Measurements from ENCODE around the gene TSACC. TPM values are rescaled to one million over a fixed set of nuclear protein-coding genes. Genes with fewer than 3 reads are reported as not detected.

Gene TSACC
- total and polyA plus RNA-seq, 5 donors from 2014 or later: 0.39 TPM; not detected in 4

DNA sequence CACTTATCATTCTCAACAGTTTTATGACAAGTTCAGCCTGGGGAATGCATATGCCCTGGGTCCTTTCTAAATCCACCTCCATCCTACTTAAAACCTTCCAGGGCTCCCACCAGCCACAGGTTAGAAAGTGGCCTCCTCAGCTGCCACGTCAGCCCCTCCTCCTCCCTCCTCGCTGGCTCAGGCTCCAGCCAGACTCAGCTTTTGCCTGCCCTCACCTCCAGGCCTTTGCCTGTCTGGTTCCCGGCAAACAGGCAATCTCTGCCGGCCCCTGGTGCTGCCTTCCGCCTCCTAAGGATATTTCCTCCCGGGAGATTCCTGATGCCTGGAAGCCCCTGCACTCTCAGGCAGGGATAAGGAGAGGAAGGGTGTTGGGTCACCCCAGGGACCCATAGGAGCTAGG, 40.2 kb downstream of the TSACC start:
- Mint-ChIP-seq H3K27ac (no peak overlapping the region), H3K4me3 (no peak overlapping the region), H3K27me3 (peaks cover 21% of the 10 kb centered on the region), H3K4me1 (no peaks in the 10 kb centered on the region), H3K36me3 (no peaks in the 10 kb centered on the region), H3K9me3 (peaks cover 0 to 1% (median 0%) of the 10 kb centered on the region in 7 donors)
- H3K27me3 ChIP-seq (ENCODE audit: control insufficient read depth, insufficient read depth, low read length): peaks cover 2% of the 10 kb centered on the region
- ATAC-seq (ENCODE audit: low read depth in 2 of 2) (no peak), DNase-seq (no peak)
- no peaks in the 10 kb centered on the region for H3K9me3 ChIP-seq (ENCODE audit: control insufficient read depth in 2 of 2, low read length in 2 of 2)
- H3K27ac ChIP-seq (ENCODE audit: insufficient read depth, low read length, poor library complexity, severe bottlenecking): no peak overlapping the region
- H3K4me3 ChIP-seq (ENCODE audit: low read depth, low read length): no peak overlapping the region
- H3K4me1 ChIP-seq (ENCODE audit: control insufficient read depth, insufficient read depth, low read length, poor library complexity, severe bottlenecking): no peaks in the 10 kb centered on the region
- no peaks in the 10 kb centered on the region for H3K36me3 ChIP-seq (ENCODE audit: control insufficient read depth, insufficient read depth, low read length)

- Histone ChIP-seq H3K4me3 (ENCODE audit: low read depth, low read length) (no peak overlapping the region), H3K4me1 (ENCODE audit: control insufficient read depth, insufficient read depth, low read length, poor library complexity, severe bottlenecking) (no peaks in the 10 kb centered on the region), H3K36me3 (ENCODE audit: control insufficient read depth, insufficient read depth, low read length) (no peaks in the 10 kb centered on the region), H3K27me3 (ENCODE audit: control insufficient read depth, insufficient read depth, low read length) (no peaks in the 10 kb centered on the region), H3K9me3 (ENCODE audit: control insufficient read depth in 2 of 2, low read length in 2 of 2) (no peaks in the 10 kb centered on the region), H3K27ac (ENCODE audit: insufficient read depth, low read length, poor library complexity, severe bottlenecking) (no peak overlapping the region)
- no peak overlapping the region for H3K27ac Mint-ChIP-seq
- no peak overlapping the region for H3K4me3 Mint-ChIP-seq
- peaks cover 0 to 1% (median 0%) of the 10 kb centered on the region in 7 donors for H3K9me3 Mint-ChIP-seq
- H3K27me3 Mint-ChIP-seq: peaks cover 16% of the 10 kb centered on the region
- H3K4me1 Mint-ChIP-seq: no peaks in the 10 kb centered on the region
- DNase-seq: no peak
- H3K36me3 Mint-ChIP-seq: no peaks in the 10 kb centered on the region
- no peak for ATAC-seq (ENCODE audit: low read depth in 2 of 2)
These were observed 41.3 kb downstream of the TSACC start for GRCh38 chr1:156379420-156380165.

- no peaks in the 10 kb centered on the region for H3K9me3 ChIP-seq (ENCODE audit: control insufficient read depth in 2 of 2, low read length in 2 of 2)
- no peak overlapping the region for H3K27ac Mint-ChIP-seq
- H3K9me3 Mint-ChIP-seq: no peaks in the 10 kb centered on the region
- peaks cover 0 to 8% (median 5%) of the 10 kb centered on the region in 4 donors for H3K4me1 Mint-ChIP-seq
- H3K36me3 ChIP-seq (ENCODE audit: control insufficient read depth, insufficient read depth, low read length): no peaks in the 10 kb centered on the region
- no peak for DNase-seq
- H3K27ac ChIP-seq (ENCODE audit: insufficient read depth, low read length, poor library complexity, severe bottlenecking): no peak overlapping the region
- H3K4me3 ChIP-seq (ENCODE audit: low read depth, low read length): no peak overlapping the region
- H3K4me1 ChIP-seq (ENCODE audit: control insufficient read depth, insufficient read depth, low read length, poor library complexity, severe bottlenecking): peaks cover 5% of the 10 kb centered on the region
- no peak overlapping the region for H3K4me3 Mint-ChIP-seq
- H3K27me3 Mint-ChIP-seq: peaks cover 28% of the 10 kb centered on the region
- no peaks in the 10 kb centered on the region for H3K27me3 ChIP-seq (ENCODE audit: control insufficient read depth, insufficient read depth, low read length)
- no peak for ATAC-seq (ENCODE audit: low read depth in 2 of 2)
- no peaks in the 10 kb centered on the region for H3K36me3 Mint-ChIP-seq
These were observed 44.2 kb downstream of the TSACC start for GRCh38 chr1:156382561-156382960.

DNA sequence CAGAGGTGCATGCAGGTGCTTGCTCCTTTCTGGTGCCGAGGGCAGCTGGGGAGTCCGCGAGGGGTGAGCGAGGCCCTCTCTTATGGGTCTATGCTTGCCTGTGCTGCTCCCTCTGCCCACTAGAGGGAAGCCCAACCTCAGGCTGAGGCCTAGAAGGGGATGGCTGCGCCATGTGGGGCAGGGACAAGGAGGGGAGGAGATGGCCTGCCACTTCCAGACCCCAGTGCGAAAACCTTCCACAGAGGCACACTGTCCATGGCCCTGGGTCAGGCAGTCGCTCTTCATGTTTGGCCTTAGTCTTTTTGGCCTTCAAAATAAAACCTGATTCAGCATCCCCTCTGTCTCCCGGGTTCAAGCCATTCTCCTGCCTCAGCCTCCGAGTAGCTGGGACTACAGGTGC, 44.7 kb downstream of the TSACC start:
- H3K4me3 ChIP-seq (ENCODE audit: low read depth, low read length): no peak overlapping the region
- no peaks in the 10 kb centered on the region for H3K27me3 ChIP-seq (ENCODE audit: control insufficient read depth, insufficient read depth, low read length)
- peaks cover 30% of the 10 kb centered on the region for H3K27me3 Mint-ChIP-seq

DNA sequence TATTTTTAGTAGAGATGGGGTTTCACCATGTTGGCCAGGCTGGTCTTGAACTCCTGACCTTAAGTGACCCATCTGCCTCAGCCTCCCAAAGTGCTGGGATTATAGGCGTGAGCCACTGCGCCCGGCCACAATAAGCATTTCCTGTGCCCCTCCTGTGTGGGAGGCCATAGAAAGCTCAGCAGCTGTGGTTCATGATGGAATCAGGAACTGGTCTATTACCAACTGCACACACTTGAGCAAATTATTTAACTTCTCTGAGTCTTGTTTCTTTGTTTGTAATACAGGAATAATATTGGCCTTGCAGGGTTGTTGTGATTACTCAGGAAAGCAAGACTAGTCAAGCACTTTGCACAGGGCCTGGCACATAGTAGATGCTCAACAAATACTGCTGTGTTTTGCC, 45.7 kb downstream of the TSACC start:
- Histone ChIP-seq H3K4me1 (ENCODE audit: control insufficient read depth, insufficient read depth, low read length, poor library complexity, severe bottlenecking) (peaks cover 5% of the 10 kb centered on the region), H3K27ac (ENCODE audit: insufficient read depth, low read length, poor library complexity, severe bottlenecking) (no peak overlapping the region), H3K4me3 (ENCODE audit: low read depth, low read length) (no peak overlapping the region), H3K9me3 (ENCODE audit: control insufficient read depth in 2 of 2, low read length in 2 of 2) (no peaks in the 10 kb centered on the region), H3K27me3 (ENCODE audit: control insufficient read depth, insufficient read depth, low read length) (peaks cover 3% of the 10 kb centered on the region), H3K36me3 (ENCODE audit: control insufficient read depth, insufficient read depth, low read length) (no peaks in the 10 kb centered on the region)
- DNase-seq (no peak), ATAC-seq (ENCODE audit: low read depth in 2 of 2) (no peak)
- H3K4me1 Mint-ChIP-seq: peaks cover 0 to 8% (median 5%) of the 10 kb centered on the region in 4 donors
- H3K27ac Mint-ChIP-seq: no peak overlapping the region
- H3K27me3 Mint-ChIP-seq: peaks cover 34% of the 10 kb centered on the region
- H3K9me3 Mint-ChIP-seq: no peaks in the 10 kb centered on the region
- no peaks in the 10 kb centered on the region for H3K36me3 Mint-ChIP-seq
- no peak overlapping the region for H3K4me3 Mint-ChIP-seq

More for the DNA sequence above, 44.7 kb downstream of the TSACC start:
- peaks cover 0 to 8% (median 5%) of the 10 kb centered on the region in 4 donors for H3K4me1 Mint-ChIP-seq
- no peaks in the 10 kb centered on the region for H3K36me3 Mint-ChIP-seq
- H3K27ac Mint-ChIP-seq: no peak overlapping the region
- DNase-seq: peak; percentile 36 to 57 (median 45)
- no peak overlapping the region for H3K4me3 Mint-ChIP-seq
- H3K27ac ChIP-seq (ENCODE audit: insufficient read depth, low read length, poor library complexity, severe bottlenecking): no peak overlapping the region
- no peaks in the 10 kb centered on the region for H3K9me3 ChIP-seq (ENCODE audit: control insufficient read depth in 2 of 2, low read length in 2 of 2)
- no peaks in the 10 kb centered on the region for H3K36me3 ChIP-seq (ENCODE audit: control insufficient read depth, insufficient read depth, low read length)
- peaks cover 5% of the 10 kb centered on the region for H3K4me1 ChIP-seq (ENCODE audit: control insufficient read depth, insufficient read depth, low read length, poor library complexity, severe bottlenecking)
- no peaks in the 10 kb centered on the region for H3K9me3 Mint-ChIP-seq
- ATAC-seq (ENCODE audit: low read depth in 2 of 2): peak; percentile 57 to 76

GRCh38 chr1:156384658-156385057, 46.3 kb downstream of the TSACC start:
- H3K4me3 Mint-ChIP-seq: no peak overlapping the region
- H3K9me3 Mint-ChIP-seq: no peaks in the 10 kb centered on the region
- Histone ChIP-seq H3K36me3 (ENCODE audit: control insufficient read depth, insufficient read depth, low read length) (no peaks in the 10 kb centered on the region), H3K27ac (ENCODE audit: insufficient read depth, low read length, poor library complexity, severe bottlenecking) (no peak overlapping the region), H3K4me3 (ENCODE audit: low read depth, low read length) (no peak overlapping the region), H3K9me3 (ENCODE audit: control insufficient read depth in 2 of 2, low read length in 2 of 2) (no peaks in the 10 kb centered on the region), H3K4me1 (ENCODE audit: control insufficient read depth, insufficient read depth, low read length, poor library complexity, severe bottlenecking) (peaks cover 5% of the 10 kb centered on the region), H3K27me3 (ENCODE audit: control insufficient read depth, insufficient read depth, low read length) (peaks cover 3% of the 10 kb centered on the region)
- DNase-seq (no peak), ATAC-seq (ENCODE audit: low read depth in 2 of 2) (no peak)
- no peak overlapping the region for H3K27ac Mint-ChIP-seq
- peaks cover 0 to 8% (median 5%) of the 10 kb centered on the region in 4 donors for H3K4me1 Mint-ChIP-seq
- no peaks in the 10 kb centered on the region for H3K36me3 Mint-ChIP-seq
- peaks cover 35% of the 10 kb centered on the region for H3K27me3 Mint-ChIP-seq

DNA sequence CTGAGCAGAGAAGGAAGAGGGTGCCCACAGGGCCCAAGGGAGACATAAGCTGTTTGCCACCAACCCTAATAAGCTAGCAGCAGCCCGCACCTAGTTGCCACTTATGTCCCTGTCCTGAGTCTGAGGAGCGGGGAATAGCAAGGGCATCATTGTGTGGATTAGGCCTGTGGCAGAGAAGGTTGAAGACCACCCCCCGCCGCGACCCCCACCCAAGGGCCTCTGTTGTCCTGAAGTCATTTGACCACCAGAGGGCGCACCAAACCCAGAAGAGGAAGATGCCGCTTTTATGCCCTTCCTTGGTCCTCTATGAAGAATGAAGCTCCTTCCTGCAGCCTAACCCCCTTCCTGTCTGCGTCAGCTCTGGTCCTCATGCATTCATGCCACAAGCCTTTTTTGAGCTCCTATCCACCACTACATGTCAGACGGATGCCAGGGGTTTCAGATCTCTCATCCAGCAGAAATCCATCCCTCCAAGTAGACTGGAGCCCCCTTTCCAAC, 47.3 kb downstream of the TSACC start:
- H3K27ac ChIP-seq (ENCODE audit: insufficient read depth, low read length, poor library complexity, severe bottlenecking): no peak overlapping the region
- Mint-ChIP-seq H3K27ac (no peak overlapping the region), H3K27me3 (peaks cover 39% of the 10 kb centered on the region), H3K4me3 (no peak overlapping the region), H3K9me3 (no peaks in the 10 kb centered on the region), H3K4me1 (peaks cover 0 to 8% (median 5%) of the 10 kb centered on the region in 4 donors), H3K36me3 (no peaks in the 10 kb centered on the region)
- no peaks in the 10 kb centered on the region for H3K9me3 ChIP-seq (ENCODE audit: control insufficient read depth in 2 of 2, low read length in 2 of 2)
- no peak overlapping the region for H3K4me3 ChIP-seq (ENCODE audit: low read depth, low read length)
- H3K27me3 ChIP-seq (ENCODE audit: control insufficient read depth, insufficient read depth, low read length): peaks cover 3% of the 10 kb centered on the region
- no peaks in the 10 kb centered on the region for H3K36me3 ChIP-seq (ENCODE audit: control insufficient read depth, insufficient read depth, low read length)
- ATAC-seq (ENCODE audit: low read depth in 2 of 2) (peak; percentile 76 to 83), DNase-seq (peak; percentile 60 to 83 (median 75))
- peaks cover 5% of the 10 kb centered on the region for H3K4me1 ChIP-seq (ENCODE audit: control insufficient read depth, insufficient read depth, low read length, poor library complexity, severe bottlenecking)

All from CD4-positive, CD25-positive, alpha-beta regulatory T cell (primary cell).